Measurements from ENCODE around the gene SLC5A5.
"Not testable (repeated sequence)": the region's sequence is repeated elsewhere in the genome, so short reads cannot be mapped to it uniquely, and the experiment has no call there.

SLC5A5 gene

DNA sequence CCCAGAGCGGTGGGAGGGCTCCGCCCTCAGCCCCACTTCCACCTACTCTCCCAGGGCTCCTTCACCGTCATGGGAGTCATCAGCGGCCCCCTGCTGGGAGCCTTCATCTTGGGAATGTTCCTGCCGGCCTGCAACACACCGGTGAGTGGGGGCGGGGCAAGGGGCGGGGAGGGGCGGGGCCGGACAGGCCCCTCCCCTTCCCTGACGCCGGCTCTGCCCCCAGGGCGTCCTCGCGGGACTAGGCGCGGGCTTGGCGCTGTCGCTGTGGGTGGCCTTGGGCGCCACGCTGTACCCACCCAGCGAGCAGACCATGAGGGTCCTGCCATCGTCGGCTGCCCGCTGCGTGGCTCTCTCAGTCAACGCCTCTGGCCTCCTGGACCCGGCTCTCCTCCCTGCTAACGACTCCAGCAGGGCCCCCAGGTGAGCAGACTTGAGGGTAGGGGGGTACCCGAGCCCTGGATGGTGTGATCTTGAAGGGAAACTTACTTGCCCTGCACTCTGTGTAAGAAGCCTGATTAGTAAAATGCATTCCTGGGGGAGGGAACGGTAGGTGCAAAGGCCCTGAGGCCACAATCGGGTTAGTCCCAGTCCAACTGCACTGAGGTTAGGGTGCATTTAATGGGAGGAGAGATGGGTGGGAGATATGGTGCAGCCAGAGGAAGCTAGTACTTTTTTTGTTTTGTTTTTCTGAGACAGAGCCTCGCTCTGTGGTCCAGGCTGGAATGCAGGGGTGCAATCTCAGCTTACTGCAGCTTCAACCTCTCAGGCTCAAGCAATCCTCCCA is 12.1 kb downstream of the SLC5A5 start:
- H3K9ac ChIP-seq (ENCODE audit: low read depth, low read length) = no peak overlapping the region
- no peaks in the 10 kb centered on the region for H3K4me1 ChIP-seq (ENCODE audit: control insufficient read depth, insufficient read depth, low read length)
- no peaks in the 10 kb centered on the region for H3K36me3 ChIP-seq (ENCODE audit: control insufficient read depth, insufficient read depth, low read length)
- H3K4me3 ChIP-seq (ENCODE audit: low read depth, low read length) = no peak overlapping the region
- no peaks in the 10 kb centered on the region for H3K27me3 ChIP-seq (ENCODE audit: control insufficient read depth, insufficient read depth, low read length)
- no peaks in the 10 kb centered on the region for H3K9me3 ChIP-seq (ENCODE audit: control insufficient read depth, insufficient read depth, low read length)

GRCh38 chr19:17886515-17886914 is 14.8 kb downstream of the SLC5A5 start:
- Histone ChIP-seq H3K4me3 (ENCODE audit: low read depth, low read length) (no peak overlapping the region), H3K36me3 (ENCODE audit: control insufficient read depth, insufficient read depth, low read length) (no peaks in the 10 kb centered on the region), H3K27me3 (ENCODE audit: control insufficient read depth, insufficient read depth, low read length) (no peaks in the 10 kb centered on the region), H3K4me1 (ENCODE audit: control insufficient read depth, insufficient read depth, low read length) (no peaks in the 10 kb centered on the region), H3K9ac (ENCODE audit: low read depth, low read length) (no peak overlapping the region), H3K9me3 (ENCODE audit: control insufficient read depth, insufficient read depth, low read length) (no peaks in the 10 kb centered on the region)

GRCh38 chr19:17887221-17887620 is 15.5 kb downstream of the SLC5A5 start:
- H3K4me1 ChIP-seq (ENCODE audit: control insufficient read depth, insufficient read depth, low read length); H3K36me3 ChIP-seq (ENCODE audit: control insufficient read depth, insufficient read depth, low read length); H3K9me3 ChIP-seq (ENCODE audit: control insufficient read depth, insufficient read depth, low read length); H3K9ac ChIP-seq (ENCODE audit: low read depth, low read length); H3K27me3 ChIP-seq (ENCODE audit: control insufficient read depth, insufficient read depth, low read length); H3K4me3 ChIP-seq (ENCODE audit: low read depth, low read length): not testable (repeated sequence)

- H3K4me3 ChIP-seq (ENCODE audit: low read depth, low read length) = no peak overlapping the region
- H3K9me3 ChIP-seq (ENCODE audit: control insufficient read depth, insufficient read depth, low read length) = no peaks in the 10 kb centered on the region
- H3K27me3 ChIP-seq (ENCODE audit: control insufficient read depth, insufficient read depth, low read length) = no peaks in the 10 kb centered on the region
- H3K9ac ChIP-seq (ENCODE audit: low read depth, low read length) = no peak overlapping the region
- H3K36me3 ChIP-seq (ENCODE audit: control insufficient read depth, insufficient read depth, low read length) = no peaks in the 10 kb centered on the region
- no peaks in the 10 kb centered on the region for H3K4me1 ChIP-seq (ENCODE audit: control insufficient read depth, insufficient read depth, low read length)
Observed at GRCh38 chr19:17888260-17888659, 16.5 kb downstream of the SLC5A5 start.

DNA sequence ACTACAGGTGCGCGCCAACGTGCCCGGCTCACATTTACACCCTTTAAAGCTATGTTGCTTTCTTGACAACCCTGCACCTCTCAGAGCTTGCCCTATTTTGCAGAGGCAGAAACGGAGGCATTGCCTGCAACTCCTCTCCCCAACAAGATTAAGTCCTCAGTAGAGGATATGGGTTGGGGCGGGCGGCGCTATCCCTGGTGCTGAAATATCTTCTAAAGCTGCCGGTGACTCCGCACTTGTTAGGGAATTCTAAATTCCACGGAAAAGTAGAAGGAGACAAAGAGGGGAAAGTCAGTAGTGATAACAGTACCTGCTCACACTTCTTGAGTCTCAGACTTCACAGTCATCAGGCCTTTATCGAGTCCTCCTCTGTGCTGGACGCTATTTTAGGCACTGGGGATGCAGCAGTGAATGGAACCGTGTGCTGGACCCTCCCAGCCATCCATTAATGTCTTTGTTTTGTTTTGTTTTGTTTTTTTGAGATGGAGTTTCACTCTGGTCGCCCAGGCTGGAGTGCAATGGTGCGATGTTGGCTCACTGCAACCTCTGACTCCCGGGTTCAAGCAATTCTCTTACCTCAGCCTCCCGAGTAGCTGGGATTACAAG is 18.0 kb downstream of the SLC5A5 start:
- no peak overlapping the region for H3K9ac ChIP-seq (ENCODE audit: low read depth, low read length)
- H3K4me1 ChIP-seq (ENCODE audit: control insufficient read depth, insufficient read depth, low read length) = no peaks in the 10 kb centered on the region
- H3K9me3 ChIP-seq (ENCODE audit: control insufficient read depth, insufficient read depth, low read length) = no peaks in the 10 kb centered on the region
- H3K36me3 ChIP-seq (ENCODE audit: control insufficient read depth, insufficient read depth, low read length) = no peaks in the 10 kb centered on the region
- H3K4me3 ChIP-seq (ENCODE audit: low read depth, low read length) = no peak overlapping the region
- no peaks in the 10 kb centered on the region for H3K27me3 ChIP-seq (ENCODE audit: control insufficient read depth, insufficient read depth, low read length)

DNA sequence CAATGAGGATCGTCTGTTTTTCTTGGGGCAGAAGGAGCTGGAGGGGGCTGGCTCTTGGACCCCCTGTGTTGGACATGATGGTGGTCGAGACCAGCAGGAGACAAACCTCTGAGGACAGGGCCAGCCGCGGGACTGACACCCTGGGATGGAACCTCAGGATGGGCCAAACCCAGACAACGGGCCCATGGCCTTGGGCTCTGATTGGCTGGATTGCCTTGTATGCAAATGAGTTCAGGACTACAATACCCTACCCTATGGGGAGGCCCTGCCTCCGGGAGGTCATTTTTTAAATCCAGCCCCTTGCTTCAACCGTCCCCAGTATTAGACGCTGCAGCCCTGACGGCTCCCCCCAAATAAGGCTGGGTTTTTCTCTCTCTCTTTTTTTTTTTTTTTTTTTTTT is 22.0 kb downstream of the SLC5A5 start:
- H3K9ac ChIP-seq (ENCODE audit: low read depth, low read length) = no peak overlapping the region

GRCh38 chr19:17902701-17903100 is 31.0 kb downstream of the SLC5A5 start:
- Histone ChIP-seq H3K9me3 (ENCODE audit: control insufficient read depth, insufficient read depth, low read length) (no peaks in the 10 kb centered on the region), H3K27me3 (ENCODE audit: control insufficient read depth, insufficient read depth, low read length) (no peaks in the 10 kb centered on the region), H3K4me1 (ENCODE audit: control insufficient read depth, insufficient read depth, low read length) (no peaks in the 10 kb centered on the region), H3K36me3 (ENCODE audit: control insufficient read depth, insufficient read depth, low read length) (no peaks in the 10 kb centered on the region), H3K4me3 (ENCODE audit: low read depth, low read length) (no peak overlapping the region), H3K9ac (ENCODE audit: low read depth, low read length) (no peak overlapping the region)

More for the DNA sequence above, 22.0 kb downstream of the SLC5A5 start:
- no peak overlapping the region for H3K4me3 ChIP-seq (ENCODE audit: low read depth, low read length)
- H3K27me3 ChIP-seq (ENCODE audit: control insufficient read depth, insufficient read depth, low read length) = no peaks in the 10 kb centered on the region
- H3K4me1 ChIP-seq (ENCODE audit: control insufficient read depth, insufficient read depth, low read length) = no peaks in the 10 kb centered on the region
- H3K9me3 ChIP-seq (ENCODE audit: control insufficient read depth, insufficient read depth, low read length) = no peaks in the 10 kb centered on the region
- H3K36me3 ChIP-seq (ENCODE audit: control insufficient read depth, insufficient read depth, low read length) = no peaks in the 10 kb centered on the region

DNA sequence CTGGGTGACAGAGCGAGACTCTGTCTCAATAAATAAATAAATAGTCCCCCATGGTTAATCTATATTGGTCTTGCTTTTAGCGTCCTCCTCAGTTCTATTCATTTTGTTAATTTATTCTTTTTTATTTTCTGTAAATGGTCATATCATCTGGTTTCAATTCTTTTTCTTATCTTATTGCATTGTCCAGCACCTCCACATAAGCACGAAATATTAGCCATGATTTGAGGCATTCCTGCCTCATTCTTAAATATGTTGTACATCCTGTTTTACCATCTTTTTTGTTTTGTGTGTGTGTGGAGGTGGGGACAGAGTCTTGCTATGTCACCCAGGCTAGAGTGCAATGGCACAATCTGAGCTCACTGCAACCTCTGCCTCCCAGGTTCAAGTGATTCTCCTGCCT is 36.5 kb downstream of the SLC5A5 start:
- no peaks in the 10 kb centered on the region for H3K9me3 ChIP-seq (ENCODE audit: control insufficient read depth, insufficient read depth, low read length)
- no peak overlapping the region for H3K9ac ChIP-seq (ENCODE audit: low read depth, low read length)
- no peaks in the 10 kb centered on the region for H3K4me1 ChIP-seq (ENCODE audit: control insufficient read depth, insufficient read depth, low read length)
- no peaks in the 10 kb centered on the region for H3K27me3 ChIP-seq (ENCODE audit: control insufficient read depth, insufficient read depth, low read length)
- H3K36me3 ChIP-seq (ENCODE audit: control insufficient read depth, insufficient read depth, low read length) = no peaks in the 10 kb centered on the region
- no peak overlapping the region for H3K4me3 ChIP-seq (ENCODE audit: low read depth, low read length)

DNA sequence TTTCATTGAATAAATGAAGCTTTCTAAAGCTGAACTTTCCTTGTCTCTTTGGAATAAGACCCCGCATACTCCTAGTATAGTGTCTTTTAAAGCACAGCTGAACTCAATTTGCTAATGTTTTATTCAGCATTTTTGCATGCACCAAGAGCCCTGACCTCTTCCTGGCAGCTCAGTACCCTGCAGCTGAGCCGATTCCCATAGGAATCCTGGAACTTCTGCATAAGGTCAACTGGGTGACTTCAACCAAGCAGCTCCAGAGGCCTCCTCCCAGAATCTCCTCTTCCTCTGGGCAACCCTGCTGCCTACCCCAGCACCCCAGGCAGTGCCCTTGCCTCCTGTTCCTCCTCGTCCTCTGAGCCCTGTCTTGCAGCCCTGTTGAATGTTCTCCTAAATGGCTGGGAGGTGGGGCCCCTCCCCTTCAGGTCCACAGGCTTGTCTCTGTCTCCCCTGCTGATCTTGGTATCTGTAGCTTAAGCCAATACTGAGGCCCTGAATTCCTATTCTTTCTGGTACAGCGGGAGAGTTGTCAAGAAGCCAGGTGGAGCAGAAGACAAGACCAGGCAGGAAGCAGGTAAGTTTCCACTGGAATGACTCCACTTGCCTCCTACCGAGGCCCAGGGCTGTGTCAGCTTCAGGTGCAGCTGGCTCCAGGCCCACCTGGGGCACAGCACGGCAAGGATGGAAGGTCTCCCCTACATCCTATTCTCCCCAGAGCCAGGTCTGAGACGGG is 37.4 kb downstream of the SLC5A5 start:
- Histone ChIP-seq H3K9me3 (ENCODE audit: control insufficient read depth, insufficient read depth, low read length) (no peaks in the 10 kb centered on the region), H3K4me3 (ENCODE audit: low read depth, low read length) (no peak overlapping the region), H3K9ac (ENCODE audit: low read depth, low read length) (no peak overlapping the region), H3K4me1 (ENCODE audit: control insufficient read depth, insufficient read depth, low read length) (no peaks in the 10 kb centered on the region), H3K36me3 (ENCODE audit: control insufficient read depth, insufficient read depth, low read length) (no peaks in the 10 kb centered on the region), H3K27me3 (ENCODE audit: control insufficient read depth, insufficient read depth, low read length) (no peaks in the 10 kb centered on the region)

GRCh38 chr19:17910791-17911360 is 39.1 kb downstream of the SLC5A5 start:
- Histone ChIP-seq H3K36me3 (ENCODE audit: control insufficient read depth, insufficient read depth, low read length) (no peaks in the 10 kb centered on the region), H3K9ac (ENCODE audit: low read depth, low read length) (no peak overlapping the region), H3K4me1 (ENCODE audit: control insufficient read depth, insufficient read depth, low read length) (no peaks in the 10 kb centered on the region), H3K27me3 (ENCODE audit: control insufficient read depth, insufficient read depth, low read length) (no peaks in the 10 kb centered on the region), H3K4me3 (ENCODE audit: low read depth, low read length) (no peak overlapping the region), H3K9me3 (ENCODE audit: control insufficient read depth, insufficient read depth, low read length) (no peaks in the 10 kb centered on the region)

DNA sequence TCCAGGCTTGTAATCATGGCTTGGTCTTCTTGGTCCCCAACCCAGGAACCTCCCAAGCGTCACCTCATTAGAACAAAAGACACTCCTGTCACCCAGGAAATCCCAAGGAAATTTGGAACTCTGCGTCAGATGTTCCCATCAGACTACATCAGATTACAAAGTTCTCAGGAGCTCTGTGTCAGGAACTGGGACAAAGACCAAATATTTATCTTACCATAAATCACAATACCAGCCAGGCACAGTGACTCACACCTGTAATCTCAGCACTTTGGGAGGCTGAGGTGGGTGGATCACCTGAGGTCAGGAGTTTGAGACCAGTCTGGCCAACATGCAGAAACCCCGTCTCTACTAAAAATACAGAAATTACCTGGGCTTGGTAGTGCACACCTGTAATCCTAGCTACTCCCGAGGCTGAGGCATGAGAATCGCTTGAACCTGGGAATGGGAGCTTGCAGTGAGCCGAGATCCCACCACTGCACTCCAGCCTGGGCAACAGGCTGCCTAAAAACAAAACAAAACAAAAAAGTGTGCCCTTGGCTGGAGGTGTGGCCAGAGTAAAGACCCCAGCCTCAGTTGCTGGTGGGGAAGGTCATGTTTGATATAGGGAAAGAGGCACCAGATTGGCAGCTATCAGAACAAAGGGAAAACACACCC is 44.3 kb downstream of the SLC5A5 start:
- no peaks in the 10 kb centered on the region for H3K27me3 ChIP-seq (ENCODE audit: control insufficient read depth, insufficient read depth, low read length)
- peaks cover 3% of the 10 kb centered on the region for H3K9me3 ChIP-seq (ENCODE audit: control insufficient read depth, insufficient read depth, low read length)
- no peak overlapping the region for H3K4me3 ChIP-seq (ENCODE audit: low read depth, low read length)

More for the DNA sequence above, 44.3 kb downstream of the SLC5A5 start:
- H3K4me1 ChIP-seq (ENCODE audit: control insufficient read depth, insufficient read depth, low read length) = no peaks in the 10 kb centered on the region
- no peaks in the 10 kb centered on the region for H3K36me3 ChIP-seq (ENCODE audit: control insufficient read depth, insufficient read depth, low read length)
- H3K9ac ChIP-seq (ENCODE audit: low read depth, low read length) = no peak overlapping the region
